NCI-H2107 (cell line): ENCODE measurements around the gene DNAH7.

Experiments
- DNase-seq: peaks from one replicate; lab custom pipeline; 2025; lab: John Stamatoyannopoulos, UW

Gene DNAH7

DNA sequence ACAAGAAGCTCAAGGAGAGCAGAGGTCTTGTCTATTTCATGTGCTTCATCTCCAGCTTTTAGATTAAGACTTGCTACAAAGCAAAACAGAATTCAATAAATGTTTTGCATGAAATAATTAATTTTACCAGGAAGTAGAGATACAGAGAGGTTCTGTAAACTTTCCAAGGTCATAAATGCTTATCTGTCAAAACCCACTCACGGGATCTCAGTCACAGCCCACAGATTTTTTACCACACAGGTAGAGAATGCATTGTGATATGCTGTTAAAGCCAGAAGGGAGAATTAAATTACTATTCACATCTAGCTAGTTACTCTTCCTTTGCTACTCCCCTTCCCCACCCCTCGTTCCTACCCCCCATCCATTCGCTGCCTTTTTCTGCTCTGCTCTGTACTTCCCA lies 205.5 kb downstream of the DNAH7 start:
- DNase-seq, result no peak

DNA sequence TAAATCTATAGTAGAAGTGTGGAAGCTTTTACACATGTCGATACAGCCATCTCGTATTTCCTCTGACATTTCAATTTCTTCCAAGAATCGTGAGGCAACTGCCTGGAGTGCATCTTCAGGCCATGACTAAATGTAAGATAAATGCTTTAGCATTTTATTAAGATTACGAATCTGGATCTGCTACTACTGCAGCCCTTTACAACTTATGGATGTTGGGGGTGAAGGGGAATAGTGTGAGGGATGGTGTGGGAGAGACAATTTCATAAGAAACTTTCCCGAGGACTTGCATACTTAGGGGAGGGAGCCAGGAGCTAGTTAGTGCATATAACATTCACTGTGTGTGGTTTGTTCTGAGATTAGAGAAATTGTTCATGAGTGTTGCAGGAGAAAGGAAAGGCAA lies 206.8 kb downstream of the DNAH7 start:
- no peak for DNase-seq

DNA sequence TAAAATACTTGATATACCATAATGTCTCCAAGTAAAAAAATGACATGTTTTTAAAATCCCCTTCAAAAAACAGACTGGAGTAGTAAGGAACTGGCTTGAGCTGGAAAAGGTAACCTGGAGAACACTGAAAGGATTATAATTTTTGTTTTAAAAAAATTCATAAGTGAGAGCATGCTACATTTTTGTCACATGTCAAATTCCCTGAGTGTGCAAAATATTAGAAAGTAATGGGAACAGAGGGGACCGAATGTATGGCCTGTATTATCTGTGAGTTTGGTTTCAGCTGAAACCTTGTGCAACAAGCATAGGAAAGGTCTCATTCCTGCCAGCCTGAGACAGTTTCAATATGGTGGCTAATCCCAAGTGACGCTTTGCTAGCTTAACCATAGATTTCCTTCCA lies 209.1 kb downstream of the DNAH7 start:
- no peak for DNase-seq

DNA sequence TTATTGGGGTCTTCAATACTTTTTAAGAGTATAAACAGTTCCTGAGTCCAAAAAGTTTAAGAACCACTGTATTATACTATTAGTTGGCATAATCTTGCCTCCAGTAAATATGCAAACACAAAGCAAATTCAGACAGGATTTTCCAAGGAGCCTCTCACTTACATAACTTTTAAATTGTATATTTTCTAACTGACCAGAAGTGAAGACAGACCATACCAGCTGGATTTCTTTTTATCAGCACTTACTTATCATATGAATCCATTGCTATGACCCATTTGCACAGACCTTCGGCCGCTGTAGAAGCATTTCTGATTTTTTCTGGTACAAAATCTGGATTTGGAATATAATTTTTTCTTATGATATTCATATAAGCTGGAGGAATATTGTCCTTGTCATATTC lies 211.5 kb downstream of the DNAH7 start:
- no peak for DNase-seq

DNA sequence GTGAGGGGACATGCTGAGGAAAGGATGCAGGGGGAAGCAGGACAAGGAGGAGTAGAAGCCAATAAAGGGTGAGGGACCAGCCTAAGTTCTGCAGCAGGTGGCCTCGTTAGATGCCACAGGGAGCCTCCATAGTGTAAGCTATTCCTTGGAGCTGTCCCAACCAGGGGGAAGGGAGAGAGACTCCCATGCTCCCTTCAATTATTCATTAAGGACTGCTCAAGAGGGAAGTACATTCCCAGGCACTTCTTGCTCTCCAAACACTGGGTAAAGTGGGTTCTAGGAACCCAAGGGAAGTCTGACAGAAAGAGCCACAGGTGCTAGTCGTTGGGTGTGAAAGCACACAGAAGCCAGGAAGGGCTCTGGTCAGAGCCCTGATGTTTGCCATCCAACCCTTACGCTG lies 217.9 kb downstream of the DNAH7 start:
- DNase-seq, result no peak

DNA sequence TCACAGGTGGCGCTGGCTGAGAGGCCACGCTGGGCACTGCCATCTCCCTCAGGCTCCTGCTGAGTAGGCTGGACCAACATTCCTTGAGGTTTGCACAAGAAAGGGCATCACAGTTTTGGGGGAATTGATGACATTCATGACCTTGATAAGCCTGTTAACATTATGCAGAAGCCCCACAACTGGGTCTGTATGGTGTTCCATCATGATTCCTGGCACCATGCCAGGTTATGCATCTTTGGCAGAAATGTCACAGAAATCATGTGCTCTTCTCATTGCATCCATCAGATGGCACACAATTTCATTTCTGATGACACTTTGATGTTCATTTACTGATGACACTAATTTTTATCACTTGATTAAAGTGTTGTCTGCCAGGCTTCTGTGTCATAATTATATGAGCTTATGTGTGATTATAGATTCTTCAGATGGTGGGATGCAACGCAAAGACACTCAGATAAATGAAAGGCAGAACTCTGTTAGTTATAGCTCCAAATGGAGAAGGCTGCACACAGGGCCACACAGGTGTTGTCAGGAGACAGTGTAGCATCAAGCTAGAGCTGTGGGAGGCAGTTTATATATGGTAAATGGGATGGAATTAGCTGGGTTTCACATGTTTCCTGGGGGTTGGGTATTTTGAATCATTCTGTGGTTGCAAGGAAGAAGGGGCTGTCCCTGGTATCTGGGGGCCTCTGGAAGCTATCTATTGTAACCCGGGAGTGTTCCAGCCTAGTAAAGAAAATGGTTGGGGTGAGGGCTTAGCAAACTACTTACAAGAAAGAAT lies 220.3 kb downstream of the DNAH7 start:
- no peak for DNase-seq

DNA sequence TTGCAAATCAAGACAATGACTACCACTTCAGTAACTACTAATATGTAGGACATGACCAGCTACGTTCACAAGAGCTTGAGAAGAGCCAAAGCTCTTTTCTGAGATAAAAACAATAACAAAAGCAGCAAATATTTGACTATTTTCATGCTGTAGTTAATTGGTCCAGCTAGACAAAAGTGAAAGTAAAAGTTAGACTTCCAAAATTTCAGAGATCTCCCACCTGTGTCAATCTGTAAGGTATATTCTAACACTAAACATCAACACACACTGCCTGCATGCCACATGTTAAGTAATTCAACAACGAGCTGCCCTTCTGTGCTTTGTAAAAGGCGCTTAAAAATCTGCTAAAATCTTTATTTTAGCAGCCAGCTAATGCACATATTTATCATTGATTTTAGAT lies 225.7 kb downstream of the DNAH7 start:
- no peak for DNase-seq

DNA sequence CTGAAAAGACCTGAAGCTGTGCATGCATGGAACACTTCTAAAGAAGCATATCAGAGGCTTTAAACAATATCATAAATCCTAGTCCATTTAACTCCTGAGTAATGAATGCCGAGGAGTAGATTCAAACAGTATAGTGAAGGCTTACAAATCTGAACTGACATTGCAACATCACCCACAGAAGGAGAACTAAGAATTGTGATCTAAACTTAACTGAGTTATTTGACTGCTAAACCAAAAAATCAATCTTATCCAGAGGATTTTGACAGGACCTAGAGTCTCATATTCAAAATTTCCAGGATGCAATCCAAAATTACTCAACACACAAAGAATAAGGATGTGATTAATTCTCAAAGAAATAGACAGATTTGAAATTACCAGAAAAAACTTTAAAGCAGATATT lies 230.6 kb downstream of the DNAH7 start:
- DNase-seq, result no peak

DNA sequence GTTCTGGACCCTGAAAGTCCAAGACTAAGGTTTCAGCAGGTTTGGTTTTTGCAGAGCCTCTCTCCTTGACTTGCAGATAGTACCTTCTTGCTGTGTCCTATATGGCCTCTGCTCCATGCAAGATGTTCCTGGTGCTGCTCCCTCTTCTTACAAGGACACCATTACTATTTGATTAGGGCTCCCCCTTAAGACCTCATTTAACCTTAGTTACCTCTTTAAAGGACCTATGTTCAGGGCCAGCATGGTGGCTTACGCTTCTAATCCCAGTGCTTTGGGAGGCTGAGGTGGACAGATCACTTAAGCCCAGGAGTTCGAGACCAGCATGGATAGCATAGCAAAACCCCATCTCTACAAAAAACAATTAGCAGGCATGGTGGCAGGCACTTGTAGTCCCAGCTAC lies 232.6 kb downstream of the DNAH7 start:
- DNase-seq, result no peak

DNA sequence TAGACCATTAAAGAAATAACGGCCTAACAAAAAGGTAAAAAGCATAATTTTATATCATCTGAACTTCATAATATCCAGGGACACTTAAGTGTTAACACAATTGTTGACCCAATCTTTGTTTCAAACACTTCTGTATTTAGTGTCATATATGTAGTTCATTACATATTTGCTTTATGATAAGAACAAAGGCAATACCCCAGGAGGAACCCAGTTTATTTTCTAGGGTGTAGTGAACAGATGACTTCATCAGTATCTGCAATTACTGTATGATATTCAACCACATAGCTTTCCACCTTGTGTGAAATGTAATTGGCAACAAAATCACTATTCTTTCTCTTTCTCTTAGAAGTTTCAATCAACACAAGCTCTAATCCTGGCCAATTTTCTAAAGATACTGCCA lies 233.8 kb downstream of the DNAH7 start:
- no peak for DNase-seq

DNA sequence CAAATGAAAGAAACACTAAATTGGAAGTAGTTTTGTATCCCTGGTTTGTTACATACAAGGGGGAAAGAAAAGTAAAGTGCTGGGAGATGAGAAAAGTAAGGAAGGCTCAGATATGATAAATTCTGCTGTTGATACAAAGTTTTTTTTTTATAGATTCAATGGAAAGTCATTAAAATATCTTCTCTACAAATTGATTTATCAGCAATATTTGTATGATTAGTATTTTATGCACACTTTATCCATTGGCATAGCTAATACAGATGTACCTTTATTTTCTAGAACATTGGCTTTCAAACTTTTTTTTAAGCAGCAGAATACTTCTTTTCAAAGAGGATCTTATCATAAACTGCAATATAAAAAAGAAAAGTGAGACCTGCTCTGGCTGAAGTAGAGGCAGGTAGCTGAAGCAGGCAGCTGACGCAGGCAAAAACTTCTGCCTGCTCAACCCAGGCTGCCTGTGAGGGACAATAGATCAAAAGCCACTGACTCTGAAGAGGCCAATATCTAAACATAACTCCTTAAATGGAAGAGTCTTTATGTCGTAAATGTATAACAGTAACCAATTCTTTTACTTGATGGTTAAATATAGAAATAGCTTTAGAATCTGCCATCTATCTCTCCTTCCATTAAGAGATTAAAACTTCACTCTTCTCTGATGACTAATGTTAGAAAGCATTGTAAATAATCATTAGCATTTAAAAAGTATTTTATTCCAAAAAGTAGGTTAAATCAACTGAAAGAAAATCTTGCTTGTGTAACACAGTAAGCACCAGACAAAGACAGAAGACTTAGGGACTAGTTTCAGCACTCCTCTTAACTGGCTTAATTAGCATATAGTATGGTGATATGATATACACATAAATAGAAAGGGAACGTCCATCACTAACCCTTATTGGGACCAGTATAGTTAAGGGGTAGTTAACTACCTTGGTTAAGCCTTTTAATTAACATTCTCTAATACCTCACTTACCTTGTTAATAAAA lies 237.4 kb downstream of the DNAH7 start:
- DNase-seq, result no peak

DNA sequence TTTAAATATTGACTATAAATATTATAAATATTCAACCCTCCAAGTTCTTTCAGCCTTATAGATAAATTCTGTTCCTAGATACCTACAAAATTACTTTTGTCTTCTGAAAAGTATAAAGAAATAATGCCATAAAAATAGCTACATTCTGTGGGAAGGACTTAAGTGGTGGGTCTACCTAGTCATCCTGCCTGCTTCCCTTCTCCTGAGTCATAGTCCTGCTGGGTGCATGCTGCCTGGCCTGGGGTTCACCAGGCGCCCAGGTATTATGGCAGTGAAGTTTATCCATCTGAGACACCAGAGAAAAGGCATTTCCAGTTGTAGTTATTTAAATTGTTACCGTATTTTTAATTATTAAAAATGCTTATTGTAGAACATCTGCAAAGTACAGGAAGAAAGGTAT lies 244.2 kb downstream of the DNAH7 start:
- DNase-seq, result no peak

DNA sequence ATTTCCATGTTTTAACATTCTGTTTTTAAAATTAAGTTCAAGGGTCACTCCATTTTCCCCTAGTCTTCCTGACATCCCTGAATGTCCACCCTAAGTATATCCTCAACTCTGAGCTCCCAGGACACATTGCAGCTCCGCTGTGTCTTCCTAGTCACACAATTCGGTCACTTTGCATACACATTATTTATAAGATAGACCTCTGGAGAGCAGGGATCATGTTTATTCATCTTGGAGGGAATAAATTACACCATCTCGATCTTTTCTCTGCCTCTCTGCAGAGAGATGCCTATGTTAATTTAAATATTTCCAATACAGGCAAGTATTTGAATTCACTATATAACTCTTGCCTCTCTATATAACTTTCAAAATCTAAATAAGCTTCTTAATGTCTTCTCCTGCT lies 245.4 kb downstream of the DNAH7 start:
- no peak for DNase-seq

DNA sequence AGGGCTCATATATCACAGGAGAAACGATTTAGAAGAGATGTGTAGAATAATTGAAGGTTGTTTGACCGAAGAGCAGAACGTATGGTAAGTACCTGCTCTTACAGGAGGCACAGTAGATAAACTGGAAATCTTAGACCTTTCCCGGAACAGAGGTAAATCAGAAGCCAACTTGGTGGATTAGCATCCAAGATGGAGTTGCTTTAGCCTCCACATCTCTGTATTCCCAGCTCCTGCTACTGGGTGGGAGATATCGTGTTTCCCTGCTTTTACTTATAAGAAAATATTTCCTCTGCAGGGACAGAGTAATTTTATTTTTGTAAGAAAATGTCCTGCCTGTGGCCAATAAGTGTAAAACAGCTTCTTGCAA lies 247.1 kb downstream of the DNAH7 start:
- DNase-seq, result no peak

DNA sequence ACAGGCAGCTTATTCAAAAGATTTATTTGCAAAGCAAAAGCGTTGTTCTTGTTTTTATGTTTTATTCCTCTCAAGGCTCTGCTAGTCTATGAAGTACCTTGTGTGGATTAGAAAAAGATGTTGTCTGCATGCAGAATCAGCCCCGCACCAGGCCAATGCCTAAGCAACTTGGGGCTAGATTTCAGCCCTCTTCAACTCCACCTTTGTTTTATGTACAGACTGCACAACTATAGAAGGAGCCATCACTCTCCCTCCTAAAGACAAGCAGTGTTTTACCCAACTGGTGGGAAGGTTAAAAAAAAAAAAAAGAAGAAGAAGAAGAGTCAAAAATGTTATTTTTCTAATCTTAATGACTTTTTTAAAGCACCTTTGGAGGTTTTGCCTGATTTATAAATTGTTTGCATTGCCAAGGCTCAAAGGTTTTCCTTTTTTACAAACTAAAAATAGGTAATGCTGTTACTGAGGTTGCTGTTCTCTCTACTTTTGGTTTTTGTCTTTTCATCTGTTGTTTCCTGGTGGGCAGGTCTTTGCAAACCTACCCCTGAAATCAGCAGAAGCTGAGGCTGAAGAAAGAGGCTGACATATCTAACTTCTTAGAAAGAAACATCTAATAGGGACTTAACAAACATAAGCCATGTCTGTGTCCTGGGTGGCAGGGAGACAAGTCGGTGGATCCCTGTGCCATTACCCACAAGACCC lies 247.6 kb downstream of the DNAH7 start:
- no peak for DNase-seq

DNA sequence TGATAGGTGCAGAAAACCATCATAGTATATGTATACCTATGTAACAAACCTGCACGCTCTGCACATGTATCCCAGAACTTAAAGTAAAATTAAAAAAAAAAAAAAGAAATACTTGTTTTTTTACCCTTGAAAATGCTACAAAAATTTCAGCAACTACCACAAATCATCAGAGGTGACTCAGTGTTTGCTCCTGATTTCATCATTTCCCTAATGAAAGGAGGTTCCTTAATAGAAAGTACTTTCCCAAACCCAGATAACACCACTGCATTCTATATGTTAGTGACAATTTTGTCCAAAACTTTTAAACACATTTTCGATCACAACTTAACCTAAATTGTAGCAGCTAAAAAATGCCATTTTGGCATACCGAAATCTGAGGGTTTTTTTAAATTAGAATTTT lies 248.3 kb downstream of the DNAH7 start:
- DNase-seq, result no peak

DNA sequence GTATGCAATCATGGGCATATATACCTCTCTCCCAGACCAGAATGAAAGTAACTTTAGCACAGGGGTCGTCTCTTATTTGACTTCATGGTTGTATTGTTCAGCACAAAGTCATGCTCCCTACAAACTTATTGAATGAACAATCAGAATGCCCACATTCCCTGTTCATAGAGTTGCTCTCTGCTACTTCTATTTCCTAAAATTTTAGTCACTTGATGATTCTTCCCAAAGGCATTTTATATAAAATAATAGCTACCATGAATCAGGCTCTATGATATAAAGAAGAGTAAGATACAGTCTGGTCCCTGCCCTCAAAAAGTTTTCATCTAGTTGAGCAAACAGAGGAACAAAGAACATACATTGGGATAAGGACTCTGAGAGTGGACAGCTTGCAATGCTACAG lies 249.4 kb downstream of the DNAH7 start:
- DNase-seq, result no peak

DNA sequence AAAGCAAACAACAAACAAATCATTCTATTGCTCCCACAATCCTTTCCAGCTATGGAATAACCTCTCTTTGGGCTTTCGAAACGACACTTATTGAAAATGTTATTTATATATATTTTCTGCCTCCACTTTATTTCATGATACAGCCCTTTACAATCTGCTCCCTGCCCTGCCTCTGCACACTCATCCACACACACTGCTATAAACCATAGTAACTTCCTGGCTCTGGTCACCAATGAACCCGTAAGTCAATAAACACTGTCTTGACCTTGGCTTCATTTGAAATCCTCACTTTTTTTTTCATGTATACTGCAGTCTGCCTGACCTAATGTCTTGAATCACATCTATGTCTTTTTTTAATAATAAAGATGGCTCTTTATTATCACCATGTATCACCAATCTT lies 250.1 kb downstream of the DNAH7 start:
- DNase-seq, result no peak

DNA sequence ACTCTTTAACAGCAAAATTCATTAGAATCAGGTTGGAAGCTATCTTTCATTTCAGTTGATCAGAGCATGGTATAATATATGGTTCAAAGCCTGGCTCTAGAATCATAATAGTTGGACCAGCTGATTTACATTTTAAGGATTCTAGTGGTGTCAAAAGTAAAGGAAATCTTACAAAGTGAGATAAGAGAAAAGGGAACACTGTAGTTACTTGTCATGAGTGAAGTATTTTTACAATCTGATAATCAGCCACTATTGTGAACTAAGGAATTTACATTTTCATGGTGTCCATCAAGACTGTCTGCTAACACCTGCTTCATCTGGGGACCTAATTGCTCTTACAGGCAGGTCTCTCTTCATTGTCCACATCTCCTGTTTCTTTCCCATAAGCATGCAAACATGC lies 250.5 kb downstream of the DNAH7 start:
- no peak for DNase-seq

DNA sequence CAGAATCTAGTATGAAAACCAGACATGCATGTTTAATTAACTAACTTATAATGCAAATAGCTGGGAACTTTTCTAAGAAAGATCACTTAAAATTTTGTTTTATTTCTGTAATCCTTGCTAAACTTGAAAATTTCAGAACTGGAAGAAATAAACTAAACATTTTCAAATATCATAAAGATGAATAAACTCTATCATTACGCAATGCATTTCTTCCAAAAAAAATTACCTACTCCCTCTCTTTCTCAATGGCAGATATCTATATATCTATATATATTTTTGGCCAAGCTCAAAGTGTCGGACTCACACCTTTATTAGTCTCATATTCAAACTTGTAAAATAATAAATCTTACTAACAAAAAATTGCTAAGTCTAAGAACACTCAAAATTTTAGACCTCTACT lies 253.6 kb downstream of the DNAH7 start:
- DNase-seq, result no peak

DNA sequence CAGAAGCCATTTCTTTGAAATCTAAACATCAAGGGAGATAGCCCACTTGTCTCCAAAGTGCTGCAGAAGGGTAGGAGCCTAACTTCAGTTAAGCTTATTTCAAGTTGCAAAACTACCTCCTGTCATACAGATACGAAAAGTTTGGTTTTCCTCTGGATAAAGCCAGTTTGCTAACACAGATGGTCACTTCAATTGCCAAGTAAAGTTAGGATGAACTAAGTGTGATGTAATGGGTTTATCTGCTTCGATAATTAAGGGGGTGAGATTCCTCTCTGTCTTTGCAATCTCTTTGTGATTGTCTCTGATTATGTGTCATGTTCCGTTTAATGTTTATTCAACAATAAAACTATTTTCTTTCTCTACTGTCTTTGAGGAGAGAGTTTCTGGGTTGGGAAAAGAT lies 255.2 kb downstream of the DNAH7 start:
- DNase-seq, result no peak

DNA sequence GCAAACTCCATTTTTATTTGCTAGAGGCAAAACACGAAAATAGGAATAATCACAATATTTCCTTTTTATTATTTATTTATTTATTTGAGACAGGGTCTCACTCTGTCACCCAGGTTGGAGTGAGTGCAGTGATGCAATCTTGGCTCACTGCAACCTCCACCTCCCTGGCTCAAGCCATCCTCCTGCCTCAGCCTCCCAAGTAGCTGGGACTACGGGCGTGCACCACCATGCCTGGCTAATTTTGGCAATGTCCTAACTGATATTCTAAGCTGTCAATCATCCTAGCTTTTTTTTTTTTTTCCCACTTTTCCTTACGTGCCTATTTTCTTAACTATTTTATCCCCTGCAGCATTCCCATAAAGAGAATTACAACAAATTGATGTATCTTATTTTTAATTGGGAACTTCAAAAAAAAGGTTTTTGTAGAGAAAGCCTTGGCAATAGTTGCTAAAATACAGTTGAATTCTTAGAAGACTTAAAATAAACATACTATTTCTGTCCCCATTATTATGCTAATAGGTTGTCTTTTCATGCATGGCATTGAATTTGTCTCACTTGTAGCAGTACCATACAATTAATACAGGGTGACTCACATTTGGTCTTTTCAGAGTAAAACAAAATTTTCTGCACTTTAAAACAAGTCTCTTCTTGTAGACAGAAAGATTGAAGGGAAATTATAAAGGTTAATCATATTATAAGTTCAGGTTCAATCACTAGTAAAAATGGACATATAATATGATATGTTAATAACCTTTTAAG lies 258.1 kb downstream of the DNAH7 start:
- DNase-seq, result no peak
